Stimulated activated CD8-positive, alpha-beta memory T cell treated with anti-CD3 and anti-CD28 coated beads, Interleukin-12 subunit alpha, Interleukin-12 subunit beta, amount 100 ng/mL, for 4 hours (primary cell): ENCODE results near the gene IDUA.
"Not testable (repeated sequence)": the region's sequence is repeated elsewhere in the genome, so short reads cannot be mapped to it uniquely, and the experiment has no call there.

ENCODE experiments used
- DNase-seq: peaks from one replicate; pipeline ENCODE4 v3.0.0-alpha.2; 2020; ENCODE audit warnings: low read depth

Gene IDUA

GRCh38 chr4:1046581-1047011 lies 59.8 kb downstream of the IDUA start:
- DNase-seq = not testable (repeated sequence)

- no peak for DNase-seq
Observed at GRCh38 chr4:1047106-1047975, 60.5 kb downstream of the IDUA start.

- DNase-seq = no peak
Observed at GRCh38 chr4:1047976-1048772, 61.3 kb downstream of the IDUA start.

- DNase-seq = no peak
Observed at GRCh38 chr4:1048773-1049590, 62.1 kb downstream of the IDUA start.

- DNase-seq = no peak
Observed at GRCh38 chr4:1049591-1049905, 62.7 kb downstream of the IDUA start.

GRCh38 chr4:1050486-1051213 lies 63.8 kb downstream of the IDUA start:
- no peak for DNase-seq

- DNase-seq = no peak
Observed at GRCh38 chr4:1051472-1051871, 64.6 kb downstream of the IDUA start.

- no peak for DNase-seq
Observed at GRCh38 chr4:1052231-1052671, 65.4 kb downstream of the IDUA start.

- no peak for DNase-seq
Observed at GRCh38 chr4:1053080-1053661, 66.3 kb downstream of the IDUA start.

GRCh38 chr4:1053891-1054290 lies 67.0 kb downstream of the IDUA start:
- not testable (repeated sequence) for DNase-seq
